Brain microvascular endothelial cell (primary cell): ENCODE results near the gene SYT7.

ENCODE experiments used
- DNase-seq: peaks from one replicate; pipeline ENCODE4 v3.0.0-alpha.2; 2020
- H3K27ac ChIP-seq: fragments of 250-450 bp; sonication (Bioruptor Pico); 2 replicates; pipeline ENCODE4 v1.5.1; 2020; ENCODE audit warnings: mild to moderate bottlenecking, moderate library complexity
- H3K27me3 ChIP-seq: fragments of 250-450 bp; sonication (Bioruptor Pico); replicated peaks from 2 replicates; pipeline ENCODE4 v1.5.1; 2020; ENCODE audit warnings: mild to moderate bottlenecking
- H3K36me3 ChIP-seq: fragments of 250-450 bp; sonication (Bioruptor Pico); replicated peaks from 2 replicates; pipeline ENCODE4 v1.5.1; 2020; ENCODE audit warnings: mild to moderate bottlenecking
- H3K4me3 ChIP-seq: 2 replicates; pipeline ENCODE4 v1.5.1; 2011; ENCODE audit warnings: low read depth, mild to moderate bottlenecking, control low read depth, low read length, moderate library complexity
- CTCF ChIP-seq: IDR thresholded peaks from 2 replicates; pipeline ENCODE4 v1.5.1; 2011; ENCODE audit warnings: low read depth, mild to moderate bottlenecking, moderate library complexity, low read length, control low read depth, inconsistent platforms; ENCODE audit errors: missing control alignments
- in situ Hi-C: cut with HindIII; loops from 2 replicates; pipeline ENCODE4 v1.10.0; 2017; ENCODE audit warnings: low sequenced_read_pairs, low pct_ligation_motif_present

The SYT7 gene

GRCh38 chr11:61593151-61593550 is 12.3 kb upstream of the SYT7 start:
- Histone ChIP-seq H3K27me3 (peaks cover 46% of the 10 kb centered on the region), H3K4me3 (no peak overlapping the region), H3K27ac (no peak overlapping the region), H3K36me3 (no peaks in the 10 kb centered on the region)
- TF ChIP-seq CTCF = no peak
- DNase-seq = no peak
- in situ Hi-C loops = no loop called here

DNA sequence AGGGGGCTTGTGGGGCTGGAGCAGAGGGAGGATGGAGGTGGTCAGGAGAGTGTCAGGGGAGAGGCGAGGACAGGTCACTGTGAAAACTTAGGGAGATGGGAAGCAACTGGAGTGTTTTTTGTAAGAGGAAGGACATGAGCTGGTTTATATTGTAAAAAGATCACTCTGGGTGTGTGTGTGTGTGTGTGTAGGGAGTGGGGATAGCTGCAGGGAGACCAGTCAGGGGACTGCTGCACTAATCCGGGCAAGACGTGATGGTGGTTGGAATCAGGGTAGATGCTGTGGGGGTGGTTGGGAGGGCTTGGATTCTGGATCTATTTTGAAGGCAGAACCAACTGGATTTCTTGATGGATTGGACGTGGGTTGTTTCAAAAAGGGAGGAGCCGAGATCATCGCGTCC is 11.3 kb upstream of the SYT7 start:
- TF ChIP-seq CTCF = no peak
- Histone ChIP-seq H3K4me3 (no peak overlapping the region), H3K36me3 (no peaks in the 10 kb centered on the region), H3K27ac (no peak overlapping the region), H3K27me3 (peaks cover 51% of the 10 kb centered on the region)
- in situ Hi-C loops = no loop called here
- no peak for DNase-seq

GRCh38 chr11:61589961-61590360 is 9.1 kb upstream of the SYT7 start:
- no peak for TF ChIP-seq CTCF
- no peak overlapping the region for H3K4me3 ChIP-seq
- in situ Hi-C loops = no loop called here
- no peak for DNase-seq
- no peak overlapping the region for H3K27ac ChIP-seq
- peaks cover 49% of the 10 kb centered on the region for H3K27me3 ChIP-seq
- H3K36me3 ChIP-seq = no peaks in the 10 kb centered on the region

GRCh38 chr11:61588728-61589191 is 7.9 kb upstream of the SYT7 start:
- Histone ChIP-seq H3K27me3 (peaks cover 42% of the 10 kb centered on the region), H3K4me3 (no peak overlapping the region), H3K27ac (no peak overlapping the region), H3K36me3 (no peaks in the 10 kb centered on the region)
- in situ Hi-C loops = no loop called here
- no peak for DNase-seq
- no peak for TF ChIP-seq CTCF

DNA sequence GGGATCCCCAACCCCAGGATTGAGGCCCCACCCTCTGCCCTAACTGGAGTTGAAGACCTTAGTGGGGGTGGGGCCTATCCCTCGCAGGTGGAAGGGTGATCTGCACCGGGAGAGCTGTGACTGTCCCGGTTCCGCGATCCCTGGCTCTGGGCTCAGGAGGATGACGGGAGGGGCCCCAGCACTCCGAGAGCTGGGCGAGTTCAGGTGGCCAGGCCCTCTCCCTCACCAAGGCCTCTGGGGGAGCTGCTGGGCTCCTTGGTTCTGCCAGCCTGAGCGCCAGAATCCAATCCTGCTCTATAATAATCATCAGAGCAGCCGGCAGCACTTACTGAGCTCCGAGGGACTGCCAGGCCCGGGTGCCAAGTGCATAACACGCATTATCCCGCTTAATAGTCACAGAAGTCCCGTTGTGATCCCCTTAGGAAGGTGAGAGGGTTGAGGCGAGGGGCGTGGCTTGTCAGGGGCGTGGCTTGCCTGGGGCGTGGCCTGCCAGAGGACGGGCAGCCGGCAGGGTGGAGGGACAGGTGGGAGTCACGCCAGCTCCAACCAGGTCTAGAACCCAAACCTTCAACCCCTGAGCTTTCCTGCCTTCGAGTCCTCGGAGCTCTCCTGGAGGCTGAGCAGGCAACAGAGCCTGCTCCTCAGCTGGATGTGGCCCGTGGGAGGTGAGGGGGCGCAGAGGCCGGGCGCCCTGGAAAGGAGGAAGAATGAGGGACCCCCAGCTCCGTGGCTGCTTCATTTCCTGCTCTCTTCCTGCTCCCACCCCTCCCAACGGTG is 7.3 kb upstream of the SYT7 start:
- Histone ChIP-seq H3K27ac (no peak overlapping the region), H3K27me3 (peaks cover 42% of the 10 kb centered on the region), H3K4me3 (no peak overlapping the region), H3K36me3 (no peaks in the 10 kb centered on the region)
- in situ Hi-C loops = no loop called here
- no peak for DNase-seq
- peak; percentile 52 for TF ChIP-seq CTCF

- in situ Hi-C loops = no loop called here
- TF ChIP-seq CTCF = no peak
- peaks cover 41% of the 10 kb centered on the region for H3K27me3 ChIP-seq
- H3K36me3 ChIP-seq = no peaks in the 10 kb centered on the region
- no peak for DNase-seq
- H3K4me3 ChIP-seq = peak overlapping the region; percentile 39
- H3K27ac ChIP-seq = no peak overlapping the region
Measured at GRCh38 chr11:61587541-61587941, 6.7 kb upstream of the SYT7 start.
